Measurements from ENCODE around the gene CCDC88C. TPM values are rescaled to one million over a fixed set of nuclear protein-coding genes. Genes with fewer than 3 reads are reported as not detected.

Gene CCDC88C
- total and polyA plus RNA-seq, 4 donors = 16.5 to 66.0 (median 32.1) TPM

- Histone ChIP-seq H3K4me1 (ENCODE audit: control insufficient read depth in 5 of 5, insufficient read depth in 5 of 5, low read length in 5 of 5) (peaks cover 0 to 53% (median 37%) of the 10 kb centered on the region in 5 donors), H3K9ac (ENCODE audit: insufficient read depth in 1 of 2, low read length in 2 of 2) (no peak overlapping the region), H3K9me3 (ENCODE audit: control insufficient read depth in 4 of 4, insufficient read depth in 3 of 4, low read length in 3 of 4) (no peaks in the 10 kb centered on the region), H3K27ac (ENCODE audit: low read depth in 1 of 2, low read length in 1 of 2) (peak overlapping the region in 1 of 2 donors; percentile 46), H3K4me3 (no peak overlapping the region), H3K27me3 (ENCODE audit: control insufficient read depth in 3 of 3, insufficient read depth in 3 of 3, low read length in 2 of 3) (peaks cover 0 to 4% (median 0%) of the 10 kb centered on the region in 3 donors), H3K36me3 (ENCODE audit: control insufficient read depth in 4 of 4, insufficient read depth in 4 of 4, low read length in 4 of 4) (peaks cover 0 to 3% (median 0%) of the 10 kb centered on the region in 4 donors)
- DNase-seq (no peak), ATAC-seq (ENCODE audit: insufficient read depth, low FRiP score) (no peak)
- WGBS, 2 donors = 95% methylated on average over 10 of the region's 10 CpGs
- no peak for TF ChIP-seq CTCF (IDR thresholded peaks at IDR 0.05; ENCODE audit: control extremely low read depth, extremely low read depth)
Measured at GRCh38 chr14:91327661-91328312, 89.8 kb downstream of the CCDC88C start.

GRCh38 chr14:91327250-91327595 is 90.4 kb downstream of the CCDC88C start:
- Histone ChIP-seq H3K36me3 (ENCODE audit: control insufficient read depth in 4 of 4, insufficient read depth in 4 of 4, low read length in 4 of 4) (peaks cover 0 to 3% (median 0%) of the 10 kb centered on the region in 4 donors), H3K4me1 (ENCODE audit: control insufficient read depth in 5 of 5, insufficient read depth in 5 of 5, low read length in 5 of 5) (peaks cover 0 to 47% (median 37%) of the 10 kb centered on the region in 5 donors), H3K9me3 (ENCODE audit: control insufficient read depth in 4 of 4, insufficient read depth in 3 of 4, low read length in 3 of 4) (no peaks in the 10 kb centered on the region), H3K27me3 (ENCODE audit: control insufficient read depth in 3 of 3, insufficient read depth in 3 of 3, low read length in 2 of 3) (no peaks in the 10 kb centered on the region), H3K4me3 (no peak overlapping the region), H3K27ac (ENCODE audit: low read depth in 1 of 2, low read length in 1 of 2) (peak overlapping the region in 1 of 2 donors; percentile 46), H3K9ac (ENCODE audit: insufficient read depth in 1 of 2, low read length in 2 of 2) (no peak overlapping the region)
- no peak for TF ChIP-seq CTCF (IDR thresholded peaks at IDR 0.05; ENCODE audit: control extremely low read depth, extremely low read depth)
- ATAC-seq (ENCODE audit: insufficient read depth, low FRiP score) (no peak), DNase-seq (peak in 2 of 3 donors; percentile 52 to 67)
- 62 to 78% methylated on average over 7 of the region's 7 CpGs for WGBS, 2 donors

- H3K27me3 ChIP-seq (ENCODE audit: control insufficient read depth in 3 of 3, insufficient read depth in 3 of 3, low read length in 2 of 3) = no peaks in the 10 kb centered on the region
- H3K9ac ChIP-seq (ENCODE audit: insufficient read depth in 1 of 2, low read length in 2 of 2) = no peak overlapping the region
- no peaks in the 10 kb centered on the region for H3K9me3 ChIP-seq (ENCODE audit: control insufficient read depth in 4 of 4, insufficient read depth in 3 of 4, low read length in 3 of 4)
- peak in 2 of 3 donors; percentile 52 to 54 for DNase-seq
- WGBS, 2 donors = 67 to 79% methylated on average over 14 of the region's 14 CpGs
- peaks cover 0 to 4% (median 0%) of the 10 kb centered on the region in 4 donors for H3K36me3 ChIP-seq (ENCODE audit: control insufficient read depth in 4 of 4, insufficient read depth in 4 of 4, low read length in 4 of 4)
- no peak for TF ChIP-seq CTCF (IDR thresholded peaks at IDR 0.05; ENCODE audit: control extremely low read depth, extremely low read depth)
- peaks cover 0 to 45% (median 37%) of the 10 kb centered on the region in 5 donors for H3K4me1 ChIP-seq (ENCODE audit: control insufficient read depth in 5 of 5, insufficient read depth in 5 of 5, low read length in 5 of 5)
- ATAC-seq (ENCODE audit: insufficient read depth, low FRiP score) = no peak
- H3K27ac ChIP-seq (ENCODE audit: low read depth in 1 of 2, low read length in 1 of 2) = peak overlapping the region in 1 of 2 donors; percentile 50
- H3K4me3 ChIP-seq = no peak overlapping the region
Measured at GRCh38 chr14:91326514-91327249, 90.9 kb downstream of the CCDC88C start.

All from lung (tissue), 12 donors.